Dendritic cell treated with granulocyte-macrophage colony-stimulating factor and Interleukin-4, amounts not matched to agents 40 ng/mL and 50 ng/mL, for 4 days (primary cell): ENCODE results near the gene LIMD2.
A peak's percentile ranks its signal among the peaks of the same experiment; 100 is the strongest.

Source experiments
- H3K27ac Mint-ChIP-seq: one replicate; pipeline ENCODE4 v1.8.0; 2022; ENCODE audit warnings: mild to moderate bottlenecking, mixed read lengths
- H3K27me3 Mint-ChIP-seq: one replicate; pipeline ENCODE4 v1.8.0; 2022; ENCODE audit warnings: mild to moderate bottlenecking, mixed read lengths
- H3K36me3 Mint-ChIP-seq: one replicate; pipeline ENCODE4 v1.8.0; 2022; ENCODE audit warnings: low read depth, mixed read lengths
- H3K4me1 Mint-ChIP-seq: one replicate; pipeline ENCODE4 v1.8.0; 2022; ENCODE audit warnings: low read depth, mixed read lengths
- H3K4me3 Mint-ChIP-seq: one replicate; pipeline ENCODE4 v1.8.0; 2022; ENCODE audit warnings: mild to moderate bottlenecking, moderate library complexity, mixed read lengths
- H3K9me3 Mint-ChIP-seq: one replicate; pipeline ENCODE4 v1.8.0; 2022; ENCODE audit warnings: mixed read lengths
- intact Hi-C: fragments of 100-400 bp; cut with micrococcal nuclease; formaldehyde crosslinking; loops from one replicate; pipeline ENCODE4 v1.15.0; 2022

LIMD2 gene

GRCh38 chr17:63647936-63648335, 52.0 kb downstream of the LIMD2 start:
- intact Hi-C loops, result loop anchor here (2.0 kb wide), 1 partner anchor 23 kb away; no protein-coding TSS in a partner anchor
- H3K4me1 Mint-ChIP-seq, result peaks cover 77% of the 10 kb centered on the region
- H3K36me3 Mint-ChIP-seq, result peaks cover 68% of the 10 kb centered on the region
- H3K4me3 Mint-ChIP-seq, result no peak overlapping the region
- no peaks in the 10 kb centered on the region for H3K27me3 Mint-ChIP-seq
- peak overlapping the region; percentile 34 for H3K27ac Mint-ChIP-seq
- no peaks in the 10 kb centered on the region for H3K9me3 Mint-ChIP-seq

GRCh38 chr17:63647065-63647725, 52.7 kb downstream of the LIMD2 start:
- H3K27me3 Mint-ChIP-seq, result no peaks in the 10 kb centered on the region
- intact Hi-C loops, result no loop called here
- H3K4me3 Mint-ChIP-seq, result no peak overlapping the region
- peaks cover 71% of the 10 kb centered on the region for H3K4me1 Mint-ChIP-seq
- H3K9me3 Mint-ChIP-seq, result no peaks in the 10 kb centered on the region
- H3K36me3 Mint-ChIP-seq, result peaks cover 60% of the 10 kb centered on the region
- peak overlapping the region; percentile 82 for H3K27ac Mint-ChIP-seq

GRCh38 chr17:63646488-63646806, 53.5 kb downstream of the LIMD2 start:
- Mint-ChIP-seq H3K9me3 (no peaks in the 10 kb centered on the region), H3K27ac (peak overlapping the region; percentile 82), H3K4me3 (no peak overlapping the region)

More at GRCh38 chr17:63646488-63646806, 53.5 kb downstream of the LIMD2 start:
- intact Hi-C loops, result no loop called here
- Mint-ChIP-seq H3K36me3 (peaks cover 53% of the 10 kb centered on the region), H3K4me1 (peaks cover 75% of the 10 kb centered on the region), H3K27me3 (no peaks in the 10 kb centered on the region)
